IMR-90 (cell line): ENCODE data around the gene WASL. TPM values are rescaled to one million over a fixed set of nuclear protein-coding genes. Genes with fewer than 3 reads are reported as not detected.

ENCODE experiments used
- ATAC-seq: fragments of 200-7000 bp; cut with Tn5 transposase; 2 replicates; pipeline ENCODE4 v1.9.1; 2020; ENCODE audit warnings: low read depth, mild to moderate bottlenecking, moderate library complexity
- BruUV-seq: library from RNA; stranded (reverse); fragments of 400-500 nt; replicated peaks from 2 replicates; lab custom pipeline; 2021; lab: Mats Ljungman, UMichigan
- CTCF ChIA-PET: fragments of 300-600 bp; formaldehyde crosslinking; extraction: SDS; loops from one replicate; lab custom pipeline; 2021; ENCODE audit warnings: antibody characterized with exemption; lab: Yijun Ruan, JAX
- POLR2A ChIA-PET: fragments of 300-600 bp; sonication (Branson Sonifier 250); formaldehyde crosslinking; loops from one replicate; lab custom pipeline; 2022; ENCODE audit warnings: antibody characterized with exemption; ENCODE audit not compliant: unreplicated experiment; lab: Charles Lee
- DNase-seq: peaks from one replicate; pipeline ENCODE4 v3.0.0; 2013
- H2AFZ ChIP-seq: replicated peaks from 2 replicates; pipeline ENCODE3; 2013; ENCODE audit warnings: low read length, mild to moderate bottlenecking; ENCODE audit not compliant: poor library complexity
- H2AK5ac ChIP-seq: 2 replicates; pipeline ENCODE4 v1.6.1; 2013; ENCODE audit warnings: low read depth, low read length, inconsistent platforms
- H2AK9ac ChIP-seq: replicated peaks from 2 replicates; pipeline ENCODE3; 2013; ENCODE audit warnings: mild to moderate bottlenecking, low read depth, low read length, moderate library complexity; ENCODE audit not compliant: poor library complexity
- H2BK120ac ChIP-seq: 2 replicates; pipeline ENCODE4 v1.6.1; 2013; ENCODE audit warnings: low read depth, low read length, inconsistent platforms
- H2BK15ac ChIP-seq: 3 replicates; pipeline ENCODE4 v1.6.1; 2013; ENCODE audit warnings: low read depth, low read length, inconsistent platforms
- H2BK20ac ChIP-seq: 2 replicates; pipeline ENCODE4 v1.6.1; 2013; ENCODE audit warnings: low read depth, mild to moderate bottlenecking, inconsistent platforms, low read length, moderate library complexity
- H2BK5ac ChIP-seq: 2 replicates; pipeline ENCODE4 v1.6.1; 2013; ENCODE audit warnings: mild to moderate bottlenecking, low read depth, low read length, inconsistent platforms; ENCODE audit not compliant: poor library complexity, severe bottlenecking
- H3K14ac ChIP-seq: replicated peaks from 2 replicates; pipeline ENCODE4 v1.6.1; 2013; ENCODE audit warnings: low read depth, low read length, inconsistent platforms
- H3K18ac ChIP-seq: 2 replicates; pipeline ENCODE4 v1.6.1; 2013; ENCODE audit warnings: low read depth, low read length, control low read depth
- H3K23ac ChIP-seq: 2 replicates; pipeline ENCODE4 v1.6.1; 2013; ENCODE audit warnings: low read depth, low read length, inconsistent platforms
- H3K27ac ChIP-seq: 2 replicates; pipeline ENCODE4 v1.5.1; 2013; ENCODE audit warnings: mild to moderate bottlenecking, control low read depth, low read length; ENCODE audit not compliant: insufficient read depth
- H3K27me3 ChIP-seq: 2 replicates; pipeline ENCODE4 v1.6.1; 2013; ENCODE audit warnings: low read length; ENCODE audit not compliant: control insufficient read depth, insufficient read depth
- H3K36me3 ChIP-seq: 2 replicates; pipeline ENCODE4 v1.6.1; 2013; ENCODE audit warnings: low read length, mixed read lengths; ENCODE audit not compliant: control insufficient read depth, insufficient read depth
- H3K4ac ChIP-seq: 2 replicates; pipeline ENCODE4 v1.6.1; 2013; ENCODE audit warnings: low read depth, low read length, inconsistent platforms
- H3K4me1 ChIP-seq: 2 replicates; pipeline ENCODE4 v1.6.1; 2013; ENCODE audit warnings: low read length, mixed read lengths; ENCODE audit not compliant: control insufficient read depth, insufficient read depth
- H3K4me2 ChIP-seq: 2 replicates; pipeline ENCODE4 v1.6.1; 2013; ENCODE audit warnings: low read depth, mild to moderate bottlenecking, control low read depth, low read length, moderate library complexity
- H3K4me3 ChIP-seq: 2 replicates; pipeline ENCODE4 v1.5.1; 2013; ENCODE audit warnings: low read depth, mild to moderate bottlenecking, control low read depth, low read length, moderate library complexity; ENCODE audit not compliant: insufficient read depth
- H3K56ac ChIP-seq: 2 replicates; pipeline ENCODE4 v1.6.1; 2013; ENCODE audit warnings: low read length, inconsistent platforms; ENCODE audit not compliant: insufficient read depth; ENCODE audit errors: extremely low read depth
- H3K79me1 ChIP-seq, 2 experiments: 2 replicates each; pipeline ENCODE4 v1.6.1; 2013; ENCODE audit warnings: low read length in 2 of 2, inconsistent platforms in 1 of 2, low read depth in 1 of 2
- H3K9ac ChIP-seq: 2 replicates; pipeline ENCODE4 v1.6.1; 2013; ENCODE audit warnings: low read depth, low read length, control low read depth
- H3K9me1 ChIP-seq: 2 replicates; pipeline ENCODE4 v1.6.1; 2013; ENCODE audit warnings: low read length, inconsistent platforms; ENCODE audit not compliant: insufficient read depth
- H3K9me3 ChIP-seq: 2 replicates; pipeline ENCODE4 v1.6.1; 2013; ENCODE audit warnings: low read length; ENCODE audit not compliant: control insufficient read depth, insufficient read depth
- H4K20me1 ChIP-seq: 2 replicates; pipeline ENCODE4 v1.6.1; 2013; ENCODE audit warnings: low read length, inconsistent platforms; ENCODE audit not compliant: insufficient read depth
- H4K5ac ChIP-seq: 2 replicates; pipeline ENCODE4 v1.6.1; 2013; ENCODE audit warnings: mild to moderate bottlenecking, low read depth, low read length, control low read depth
- H4K8ac ChIP-seq, 2 experiments: 2 replicates each; pipeline ENCODE4 v1.6.1; 2013; ENCODE audit warnings: low read depth in 2 of 2, low read length in 2 of 2, control low read depth in 1 of 2, inconsistent platforms in 1 of 2
- H4K91ac ChIP-seq: 2 replicates; pipeline ENCODE4 v1.6.1; 2013; ENCODE audit warnings: low read depth, low read length, inconsistent platforms; ENCODE audit not compliant: insufficient read depth
- BHLHE40 ChIP-seq: fragments of 150-350 bp; IDR thresholded peaks from 2 replicates; pipeline ENCODE4 v1.6.1; 2016; ENCODE audit warnings: mild to moderate bottlenecking, low read depth, low read length
- CEBPB ChIP-seq: IDR thresholded peaks from 2 replicates; pipeline ENCODE4 v1.6.1; 2012; ENCODE audit warnings: low read depth, low read length, improper control_type of control experiment
- CHD1 ChIP-seq: IDR thresholded peaks from 2 replicates; pipeline ENCODE4 v1.6.1; 2012; ENCODE audit warnings: low read depth, low read length, improper control_type of control experiment
- CTCF ChIP-seq: conservative IDR thresholded peaks from 2 replicates; pipeline ENCODE4 v1.5.1; 2012; ENCODE audit warnings: mild to moderate bottlenecking, low read depth, low read length, improper control_type of control experiment
- ELK1 ChIP-seq: fragments of 150-350 bp; IDR thresholded peaks from 2 replicates; pipeline ENCODE4 v1.6.1; 2016; ENCODE audit warnings: low read depth, mild to moderate bottlenecking, low read length, moderate library complexity, borderline replicate concordance
- FOS ChIP-seq: fragments of 150-350 bp; IDR thresholded peaks from 2 replicates; pipeline ENCODE4 v1.6.1; 2016; ENCODE audit warnings: low read depth, low read length
- MAFK ChIP-seq: IDR thresholded peaks from 2 replicates; pipeline ENCODE4 v1.6.1; 2012; ENCODE audit warnings: low read depth, low read length, improper control_type of control experiment
- MAZ ChIP-seq: IDR thresholded peaks from 2 replicates; pipeline ENCODE4 v1.6.1; 2012; ENCODE audit warnings: low read depth, mild to moderate bottlenecking, low read length, improper control_type of control experiment, moderate library complexity, borderline replicate concordance
- MXI1 ChIP-seq: IDR thresholded peaks from 2 replicates; pipeline ENCODE4 v1.6.1; 2012; ENCODE audit warnings: low read depth, mild to moderate bottlenecking, low read length, moderate library complexity, borderline replicate concordance
- NFE2L2 ChIP-seq: fragments of 150-350 bp; IDR thresholded peaks from 2 replicates; pipeline ENCODE4 v1.6.1; 2016; ENCODE audit warnings: low read depth, mild to moderate bottlenecking, low read length
- POLR2A ChIP-seq: IDR thresholded peaks from 2 replicates; pipeline ENCODE4 v1.6.1; 2012; ENCODE audit warnings: mild to moderate bottlenecking, low read depth, low read length
- RAD21 ChIP-seq: IDR thresholded peaks from 2 replicates; pipeline ENCODE4 v1.6.1; 2012; ENCODE audit warnings: low read length, improper control_type of control experiment
- RCOR1 ChIP-seq: IDR thresholded peaks from 2 replicates; pipeline ENCODE4 v1.6.1; 2012; ENCODE audit warnings: mild to moderate bottlenecking, low read length, improper control_type of control experiment; ENCODE audit not compliant: insufficient replicate concordance
- RFX5 ChIP-seq: IDR thresholded peaks from 2 replicates; pipeline ENCODE4 v1.8.0; 2012; ENCODE audit warnings: low read depth, mild to moderate bottlenecking, low read length, moderate library complexity
- SMC3 ChIP-seq: fragments of 150-350 bp; IDR thresholded peaks from 2 replicates; pipeline ENCODE4 v1.6.1; 2016; ENCODE audit warnings: low read depth, mild to moderate bottlenecking, antibody characterized with exemption, low read length, moderate library complexity
- USF2 ChIP-seq: fragments of 150-350 bp; IDR thresholded peaks from 2 replicates; pipeline ENCODE4 v1.6.1; 2017; ENCODE audit warnings: mild to moderate bottlenecking, antibody characterized with exemption, low read length, low read depth
- WGBS, 2 experiments: methylation state at CpG; one replicate each; pipeline versions ENCODE4 v1.1.5 to v1.1.7; 2013; ENCODE audit warnings: missing lambda C conversion rate in 2 of 2; ENCODE audit not compliant: insufficient read length in 1 of 2; ENCODE audit errors: extremely low coverage in 2 of 2; 5-methylcytosine and 5-hydroxymethylcytosine counted together
- dilution Hi-C: fragments of 300-500 bp; cut with HindIII; formaldehyde crosslinking; loops from one replicate; pipeline ENCODE4 v1.14.3; 2018; ENCODE audit warnings: low sequenced_read_pairs; ENCODE audit not compliant: unreplicated experiment
- in situ Hi-C: fragments of 300-500 bp; cut with MboI; formaldehyde crosslinking; loops from 3 replicates; pipeline ENCODE4 v1.14.3; 2019; ENCODE audit warnings: low sequenced_read_pairs, inconsistent platforms, mixed read lengths
- intact Hi-C: fragments of 100-400 bp; cut with micrococcal nuclease; formaldehyde crosslinking; loops from 2 replicates; pipeline ENCODE4 v1.10.0; 2022
- polyA plus RNA-seq, 3 experiments: library from polyadenylated mRNA; depleted of rRNA; stranded (reverse); fragments of >200 nt; gene quantifications; 2 replicates each; pipeline ENCODE4 v1.2.3, GENCODE V29; 2012; ENCODE audit warnings: low replicate concordance in 1 of 3
- total RNA-seq: library from RNA; depleted of rRNA; stranded (reverse); fragments of >200 nt; gene quantifications from 2 replicates; pipeline ENCODE4 v1.2.3, GENCODE V29; 2012

Gene WASL
- total and polyA plus RNA-seq, 2 of the 4 experiments (the other 2 are of a cell fraction): 2.3 to 7.9 TPM

GRCh38 chr7:123729218-123729578 lies 19.6 kb downstream of the WASL start:
- H3K4me1 ChIP-seq: peaks cover 5% of the 10 kb centered on the region
- no peak overlapping the region for H2AFZ ChIP-seq
- H2BK120ac ChIP-seq: no peak overlapping the region
- in situ Hi-C loops: no loop called here
- H2BK5ac ChIP-seq: no peak overlapping the region
- H3K9ac ChIP-seq: no peak overlapping the region
- H3K4ac ChIP-seq: no peak overlapping the region
- H3K18ac ChIP-seq: no peak overlapping the region
- BruUV-seq: no TSS peak
- H3K79me1 ChIP-seq: peaks cover 3 to 35% of the 10 kb centered on the region in 2 experiments
- dilution Hi-C loops: no loop called here
- H3K9me3 ChIP-seq: no peaks in the 10 kb centered on the region
- WGBS, 2 experiments: no CpG with 5 or more reads among the region's 1 CpG
- H2AK9ac ChIP-seq: no peak overlapping the region
- no peak overlapping the region for H3K56ac ChIP-seq
- no peaks in the 10 kb centered on the region for H3K36me3 ChIP-seq
- H4K20me1 ChIP-seq: peaks cover 40% of the 10 kb centered on the region
- H2BK15ac ChIP-seq: no peak overlapping the region
- POLR2A ChIA-PET: no interaction called here
- no peak overlapping the region for H3K4me2 ChIP-seq
- intact Hi-C loops: no loop called here
- H3K4me3 ChIP-seq: no peak overlapping the region
- 0 out of 2 replicates have a peak, but pooled peaks cover 3% of the 10 kb centered on the region for H3K9me1 ChIP-seq
- no peak overlapping the region for H2BK20ac ChIP-seq
- ATAC-seq: no peak
- H4K8ac ChIP-seq: no peak overlapping the region
- no peak overlapping the region for H3K27ac ChIP-seq
- TF ChIP-seq NFE2L2 (no peak), ELK1 (no peak), MAZ (no peak), CEBPB (no peak), MAFK (no peak), RAD21 (no peak), BHLHE40 (no peak), RFX5 (no peak), CTCF (no peak), SMC3 (no peak), CHD1 (no peak), FOS (no peak), RCOR1 (no peak), USF2 (no peak), MXI1 (no peak), POLR2A (no peak)
- H2AK5ac ChIP-seq: no peak overlapping the region
- CTCF ChIA-PET: interaction anchor here (0.7 kb wide), 1 partner anchor 266 kb away, joined by 3 read pairs; no protein-coding TSS in a partner anchor
- H3K23ac ChIP-seq: no peak overlapping the region
- no peak overlapping the region for H4K91ac ChIP-seq
- no peak overlapping the region for H4K5ac ChIP-seq
- no peak for DNase-seq
- H3K27me3 ChIP-seq: no peaks in the 10 kb centered on the region
- H3K14ac ChIP-seq: no peak overlapping the region
